NOMO-1 (cell line): ENCODE data around the gene ZNF93.
"Not testable (repeated sequence)": the region's sequence is repeated elsewhere in the genome, so short reads cannot be mapped to it uniquely, and the experiment has no call there.

Experiments
- DNase-seq, 2 experiments: peaks; one replicate each; lab custom pipeline; 2025; ENCODE audit not compliant: unreplicated experiment in 2 of 2; lab: John Stamatoyannopoulos, UW

ZNF93 gene

GRCh38 chr19:19933432-19934314 lies 32.9 kb downstream of the ZNF93 start:
- not testable (repeated sequence) for DNase-seq

GRCh38 chr19:19937403-19937802 lies 36.7 kb downstream of the ZNF93 start:
- DNase-seq: no peak

- DNase-seq: no peak
Measured at GRCh38 chr19:19938449-19938848, 37.7 kb downstream of the ZNF93 start.

- DNase-seq: no peak
Measured at GRCh38 chr19:19943848-19944582, 43.3 kb downstream of the ZNF93 start.

GRCh38 chr19:19944583-19944880 lies 43.8 kb downstream of the ZNF93 start:
- DNase-seq: no peak

DNA sequence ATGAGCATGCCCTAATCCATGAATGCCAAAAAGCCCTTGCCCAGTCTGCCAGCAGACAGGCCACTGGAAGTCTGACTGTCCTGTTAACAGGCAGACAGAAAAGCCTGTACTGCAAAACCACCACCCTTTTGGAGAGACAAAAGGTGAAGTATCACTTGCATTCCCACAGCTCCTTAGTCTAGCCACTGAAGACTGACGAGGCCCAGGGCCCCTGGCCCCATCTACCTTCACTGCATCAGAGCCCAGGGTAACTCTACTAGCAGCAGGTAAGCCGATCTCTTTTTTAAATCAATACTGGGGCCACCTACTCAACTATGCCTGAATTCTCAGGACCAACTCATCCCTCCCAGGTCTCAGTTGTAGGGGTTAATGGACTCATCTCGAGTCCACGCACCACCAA lies 45.5 kb downstream of the ZNF93 start:
- no peak for DNase-seq

DNA sequence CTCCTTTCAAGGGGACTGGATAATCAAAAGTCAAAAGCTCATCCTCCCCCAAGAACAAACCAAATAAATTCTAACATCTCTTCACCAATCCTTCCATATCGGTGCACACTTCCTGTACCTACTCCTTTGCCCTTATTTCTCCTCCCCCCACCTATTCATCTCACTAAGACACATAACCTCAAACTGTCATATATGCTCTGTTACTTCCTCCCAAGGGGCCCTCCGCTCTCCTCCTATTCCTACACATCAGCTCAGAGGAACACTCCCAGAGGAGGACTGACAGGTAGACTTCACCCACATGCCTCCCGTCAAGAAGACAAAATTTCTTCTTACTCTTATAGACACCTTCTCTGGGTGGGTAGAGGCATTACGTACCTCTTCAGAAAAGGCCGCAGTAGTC lies 48.1 kb downstream of the ZNF93 start:
- DNase-seq: no peak

DNA sequence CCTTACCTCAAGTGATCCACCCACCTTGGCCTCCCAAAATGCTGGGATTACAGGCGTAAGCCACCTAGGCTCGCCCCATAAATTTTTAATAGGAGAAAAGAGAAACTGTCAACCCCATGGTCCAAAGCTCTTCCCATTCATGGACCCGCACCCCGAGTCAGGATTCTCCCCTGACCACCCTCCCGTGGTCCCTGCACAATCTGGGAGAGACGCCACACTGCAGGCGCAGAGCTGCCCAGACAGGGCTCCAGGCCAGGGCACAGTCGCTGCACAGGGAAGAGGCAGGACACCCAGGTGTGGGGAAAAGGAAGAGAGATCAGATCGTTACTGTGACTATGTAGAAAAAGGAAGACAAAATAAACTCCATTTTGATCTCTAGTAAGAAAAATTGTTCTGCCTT lies 54.5 kb downstream of the ZNF93 start:
- DNase-seq: no peak

GRCh38 chr19:19956434-19957075 lies 55.8 kb downstream of the ZNF93 start:
- no peak for DNase-seq

DNA sequence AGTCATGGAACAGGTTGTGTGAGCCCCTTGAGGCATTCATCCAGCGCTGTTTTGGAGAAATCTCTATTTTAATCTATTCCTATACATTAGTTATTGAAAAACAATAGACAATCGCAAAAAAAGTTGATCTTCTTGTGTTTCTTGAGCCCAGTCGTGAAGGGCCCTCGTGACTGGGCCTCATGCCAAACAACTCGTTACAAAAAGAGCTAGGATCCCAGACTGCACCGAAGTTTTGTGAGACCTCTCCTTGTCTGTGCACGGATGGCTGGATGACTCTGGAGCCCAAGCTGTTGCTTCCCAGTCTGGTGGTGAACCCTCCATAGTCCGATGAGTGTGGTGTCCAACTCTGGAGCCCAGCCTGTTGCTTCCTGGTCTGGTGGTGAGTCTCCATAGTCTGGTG lies 57.0 kb downstream of the ZNF93 start:
- not testable (repeated sequence) for DNase-seq

DNA sequence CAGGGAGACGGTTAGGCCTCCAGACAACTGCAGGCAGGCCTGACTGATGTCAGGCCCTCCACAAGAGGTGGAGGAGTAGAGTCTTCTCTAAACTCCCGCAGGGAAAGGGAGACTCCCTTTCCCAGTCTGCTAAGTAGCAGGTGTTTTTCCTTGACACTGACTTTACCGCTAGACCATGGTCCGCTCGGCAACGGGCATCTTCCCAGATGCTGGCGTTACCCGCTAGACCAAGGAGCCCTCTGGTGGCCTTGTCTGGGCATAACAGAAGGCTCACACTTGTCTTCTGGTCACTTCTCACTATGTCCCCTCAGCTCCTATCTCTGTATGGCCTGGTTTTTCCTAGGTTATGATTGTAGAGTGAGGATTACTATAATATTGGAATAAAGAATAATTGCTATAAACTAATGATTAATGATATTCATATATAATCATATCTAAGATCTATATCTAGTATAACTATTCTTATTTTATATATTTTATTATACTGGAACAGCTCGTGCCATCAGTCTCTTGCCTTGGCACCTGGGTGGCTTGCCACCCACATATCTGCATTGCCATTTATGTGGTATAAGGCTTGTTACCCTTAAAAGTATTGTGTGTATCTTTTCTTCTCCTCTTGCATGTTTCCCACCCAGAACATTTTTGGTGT lies 58.5 kb downstream of the ZNF93 start:
- peak; percentile 2 to 3 for DNase-seq

DNA sequence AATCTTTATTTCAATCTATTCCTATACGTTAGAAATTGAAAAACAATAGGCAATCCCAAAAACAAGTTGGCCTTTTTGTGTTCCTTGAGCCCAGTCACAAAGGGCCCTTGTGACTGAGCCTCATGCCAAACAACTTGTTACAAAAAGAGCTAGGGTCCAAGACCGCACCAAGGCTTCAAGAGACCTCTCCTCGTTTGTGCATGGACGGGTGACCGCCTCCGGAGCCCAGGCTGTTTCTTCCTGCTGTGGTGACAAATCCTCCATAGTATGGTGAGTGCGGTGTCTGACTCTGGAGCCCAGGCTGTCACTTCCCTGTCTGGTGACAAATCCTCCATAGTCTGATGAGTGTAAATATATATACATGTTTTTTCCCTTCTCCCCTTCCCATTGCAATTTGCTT lies 63.7 kb downstream of the ZNF93 start:
- DNase-seq: no peak

- DNase-seq: not testable (repeated sequence)
Measured at GRCh38 chr19:19966126-19966525, 65.4 kb downstream of the ZNF93 start.

GRCh38 chr19:19966862-19967261 lies 66.1 kb downstream of the ZNF93 start:
- DNase-seq: no peak
